HG03095 (cell line): ENCODE data around the gene HIC1.

Experiments
- ATAC-seq: cut with Tn5 transposase; IDR thresholded peaks from one replicate; pipeline ENCODE4 v1.9.1; 2021; ENCODE audit warnings: moderate library complexity; ENCODE audit not compliant: unreplicated experiment

The HIC1 gene

DNA sequence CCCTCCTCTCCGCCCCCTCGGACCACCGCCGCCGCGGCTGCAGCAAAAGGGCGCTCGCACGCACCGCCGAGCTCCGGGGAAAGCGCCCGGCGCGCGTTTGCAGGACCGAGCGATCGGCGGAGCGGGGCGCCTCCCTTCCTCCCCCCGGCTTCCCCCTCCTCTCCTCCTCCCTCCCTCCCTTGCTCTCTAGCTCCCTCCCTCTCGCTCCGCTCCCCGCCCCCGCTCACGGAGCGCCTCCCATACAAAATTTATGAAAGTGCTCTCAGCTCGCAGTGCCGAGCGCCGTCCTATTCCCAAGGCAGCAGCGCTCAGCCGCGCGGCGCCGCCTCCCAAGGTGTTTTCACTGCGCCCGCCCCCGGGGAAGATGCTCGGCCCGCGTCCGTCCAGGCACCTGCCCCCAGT lies 29.7 kb upstream of the HIC1 start, which contains the start of gene RTN4RL1:
Gene RTN4RL1 (minus strand): TSS at position 115 of the 402 bp plus-strand sequence. CDS start 469 bp downstream, outside the sequence.
- no peak for ATAC-seq

DNA sequence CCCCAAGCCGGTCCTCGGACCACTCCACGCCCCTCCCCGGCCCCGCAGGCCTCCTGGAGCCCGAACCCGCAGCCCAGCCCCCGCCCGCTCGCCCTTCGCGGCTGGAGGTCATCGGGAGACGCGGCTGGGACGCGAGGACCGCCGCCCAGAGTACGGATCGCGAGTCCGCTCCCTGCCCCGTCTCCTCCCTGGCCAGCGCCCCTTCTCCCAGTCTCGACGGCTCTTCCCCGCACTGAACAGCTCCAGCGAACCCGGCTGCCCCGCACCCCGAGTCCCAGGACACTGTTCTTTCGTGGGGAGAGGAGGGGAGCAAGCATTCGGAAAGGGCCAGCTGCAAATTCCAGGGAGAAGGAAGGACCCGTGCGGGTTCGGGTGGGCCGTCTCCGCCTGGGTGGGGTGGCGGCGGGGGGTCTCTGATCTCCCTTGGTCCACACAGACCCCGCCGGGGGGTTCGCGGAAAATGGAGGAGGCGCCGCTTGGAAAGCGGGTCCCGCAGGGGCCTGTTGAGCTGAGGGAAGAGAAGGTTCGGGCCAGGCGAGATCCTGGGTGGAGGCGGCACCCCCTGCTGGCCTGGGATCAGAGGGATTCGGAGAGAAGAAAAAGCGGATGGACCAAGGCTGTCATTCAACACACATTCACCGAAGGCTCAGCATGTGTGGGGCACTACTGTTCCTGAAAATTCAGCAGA lies 29.1 kb upstream of the HIC1 start:
- no peak for ATAC-seq

DNA sequence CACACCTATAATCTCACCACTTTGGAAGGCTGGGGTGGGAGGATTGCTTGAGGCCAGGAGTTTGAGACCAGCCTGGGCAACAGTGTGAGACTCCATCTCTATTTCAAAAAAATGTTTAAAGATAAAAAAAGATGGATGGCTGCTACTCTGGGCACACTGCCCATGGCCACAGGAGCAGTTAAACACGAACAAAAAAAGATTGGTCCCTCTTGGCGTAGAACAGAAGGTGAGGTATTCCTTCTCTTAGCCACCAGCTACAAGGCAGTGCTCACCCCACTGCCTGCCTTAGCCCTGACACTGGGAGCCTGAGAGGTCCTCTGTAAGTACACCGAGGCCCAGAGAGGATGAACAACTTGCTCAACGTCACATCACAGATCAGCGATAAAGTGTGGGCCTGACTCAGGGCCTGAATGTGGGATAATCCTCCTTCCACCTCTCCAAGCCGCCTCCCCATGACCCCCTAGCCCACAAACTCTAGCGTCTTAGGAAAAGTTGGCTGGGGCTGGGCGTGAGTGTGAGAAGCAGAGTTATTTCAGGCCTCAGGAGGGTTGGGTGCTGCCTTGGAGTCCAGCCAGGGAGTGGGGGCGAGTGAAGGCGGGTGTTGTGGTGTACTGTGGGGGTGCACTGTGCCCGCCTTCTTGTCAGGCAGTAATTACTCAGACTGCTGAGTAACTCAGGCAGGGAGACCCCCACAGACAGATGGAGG lies 27.2 kb upstream of the HIC1 start:
- no peak for ATAC-seq

DNA sequence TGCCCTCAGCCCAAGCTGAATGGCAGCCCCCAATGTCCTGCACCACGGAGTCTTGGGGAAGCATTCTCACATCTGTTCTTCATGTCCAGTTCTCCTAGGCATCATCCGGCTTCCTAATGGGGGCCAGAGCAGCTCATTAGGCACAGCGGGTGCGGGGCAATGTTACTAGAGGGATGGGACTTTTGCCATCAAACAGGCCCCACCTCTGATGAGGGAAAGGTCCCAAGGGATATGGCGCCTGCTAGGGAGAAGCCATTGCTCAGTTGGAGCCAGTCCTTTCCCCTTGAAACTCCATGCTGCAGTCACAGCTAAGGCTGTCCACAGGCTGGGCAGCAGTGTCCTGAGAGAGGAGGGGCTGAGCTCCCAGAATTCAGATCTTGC lies 26.7 kb upstream of the HIC1 start:
- no peak for ATAC-seq

DNA sequence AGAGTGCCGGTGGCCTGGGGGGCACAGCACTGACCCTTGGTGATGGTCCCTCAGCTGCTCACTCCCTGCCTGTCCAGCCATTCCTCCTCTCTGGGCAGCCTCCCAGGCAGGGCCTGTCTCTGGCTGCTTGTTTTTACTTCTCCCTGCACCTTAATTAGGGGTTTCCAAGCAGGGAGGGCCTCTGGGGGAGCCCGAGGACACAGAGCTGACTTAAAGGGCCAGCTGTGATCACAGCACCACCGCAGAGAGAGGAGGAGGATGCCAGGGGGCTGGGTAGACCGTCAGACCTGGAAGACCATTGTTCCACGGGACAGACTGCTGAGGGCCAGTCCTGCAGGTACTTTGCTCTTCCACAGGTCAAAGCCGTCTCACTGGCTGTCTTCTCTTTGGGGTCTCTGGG lies 26.2 kb upstream of the HIC1 start:
- no peak for ATAC-seq

DNA sequence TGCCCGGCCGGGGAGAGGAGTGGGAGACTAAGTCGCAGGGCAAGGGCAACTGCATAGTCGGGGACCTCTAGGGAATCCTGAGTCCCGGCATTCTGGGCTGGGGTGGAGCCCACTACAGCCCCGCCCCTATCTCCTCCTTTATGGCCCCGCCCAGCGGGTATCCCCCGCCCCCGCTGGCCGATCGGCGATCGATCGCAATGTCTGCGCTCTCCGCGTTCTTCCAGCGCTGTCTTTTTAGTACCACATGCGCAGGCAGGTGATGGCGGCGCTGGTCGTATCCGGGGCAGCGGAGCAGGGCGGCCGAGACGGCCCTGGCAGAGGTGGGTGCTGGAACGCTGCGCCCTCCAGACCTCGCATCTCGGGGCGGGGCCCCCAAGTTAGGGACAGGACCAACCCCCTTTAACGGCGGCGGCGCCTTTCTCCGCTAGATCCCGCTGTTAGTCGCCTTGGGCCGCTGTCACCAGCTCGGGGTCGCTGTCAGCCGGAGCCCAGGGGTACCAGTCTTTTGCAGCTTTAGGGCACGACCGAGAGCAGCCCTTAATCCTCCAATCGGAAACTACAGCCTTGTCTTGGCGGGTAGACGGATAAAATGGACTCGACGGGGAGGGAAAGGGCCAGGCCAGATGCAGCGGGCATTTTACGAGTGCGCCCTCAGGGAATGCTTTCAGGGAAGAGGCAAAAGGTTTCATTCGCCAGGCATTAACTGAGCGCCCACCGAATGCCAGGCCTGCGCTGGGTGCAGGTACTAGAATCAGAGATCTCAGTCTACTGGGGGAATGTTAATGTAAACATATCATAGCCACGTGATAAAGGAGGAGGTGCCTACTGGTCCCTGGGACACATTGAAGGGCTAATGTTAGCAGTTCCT lies 24.8 kb upstream of the HIC1 start, which contains the start of gene DPH1:
Gene DPH1 (plus strand): TSS at position 243 of the 868 bp plus-strand sequence. CDS start 17 bp downstream, at position 260.
- peak; percentile 59 for ATAC-seq

DNA sequence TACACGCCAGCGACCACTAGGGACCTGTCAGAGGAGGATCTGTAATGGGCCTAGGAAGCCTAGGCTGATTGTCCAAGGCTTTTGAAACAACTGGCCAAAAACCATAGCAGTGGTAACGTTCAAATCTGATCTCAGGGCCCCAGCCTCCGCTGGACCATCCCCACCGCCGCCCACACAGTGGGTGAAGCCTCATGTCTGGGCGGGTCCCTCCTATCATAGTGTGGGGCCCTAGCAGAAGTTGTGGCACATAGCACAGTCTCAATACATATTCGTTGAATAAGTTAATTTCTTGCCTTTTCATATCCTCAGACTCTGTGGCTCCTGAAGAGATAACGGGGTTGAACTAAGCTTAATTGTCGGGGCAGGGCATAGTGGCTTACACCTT lies 24.1 kb upstream of the HIC1 start:
- ATAC-seq, result no peak

DNA sequence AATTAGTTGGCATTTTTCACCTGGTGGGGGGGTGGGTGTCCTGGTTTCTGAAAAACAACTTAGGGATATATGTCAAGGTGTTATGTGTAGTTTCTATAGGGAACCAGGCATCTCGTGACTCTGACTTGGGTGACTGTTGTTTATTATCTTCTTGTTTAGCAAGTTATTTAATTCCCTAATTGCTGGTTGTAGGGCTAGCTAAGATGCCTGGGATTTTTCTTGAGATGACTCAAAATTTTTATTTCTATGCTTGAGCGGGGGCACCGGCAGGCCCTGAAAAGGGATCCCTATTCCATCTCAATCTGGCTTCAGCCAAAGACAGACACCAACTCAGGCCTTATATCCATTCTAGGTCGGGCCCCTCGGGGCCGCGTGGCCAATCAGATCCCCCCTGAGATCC lies 21.8 kb upstream of the HIC1 start:
- no peak for ATAC-seq

DNA sequence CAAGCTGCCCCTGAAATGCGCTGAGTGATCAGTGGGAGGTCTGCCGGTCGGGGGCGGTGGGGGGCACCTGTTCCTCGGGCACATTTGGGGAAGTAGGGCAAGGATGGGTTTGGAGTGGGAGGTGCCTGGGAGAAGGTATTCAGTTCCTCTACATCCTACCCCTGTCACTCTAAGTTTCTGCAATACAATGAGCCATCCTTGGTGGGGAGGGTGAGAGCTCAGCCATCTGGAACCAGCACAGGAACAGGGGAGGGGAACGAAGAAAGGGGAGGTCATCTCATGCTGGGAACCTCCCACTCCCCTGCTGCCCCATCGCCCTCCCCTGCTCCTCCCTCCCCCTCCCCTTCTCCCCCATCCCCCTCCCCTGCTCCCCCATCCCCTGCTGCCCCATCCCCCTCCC lies 20.7 kb upstream of the HIC1 start:
- no peak for ATAC-seq

DNA sequence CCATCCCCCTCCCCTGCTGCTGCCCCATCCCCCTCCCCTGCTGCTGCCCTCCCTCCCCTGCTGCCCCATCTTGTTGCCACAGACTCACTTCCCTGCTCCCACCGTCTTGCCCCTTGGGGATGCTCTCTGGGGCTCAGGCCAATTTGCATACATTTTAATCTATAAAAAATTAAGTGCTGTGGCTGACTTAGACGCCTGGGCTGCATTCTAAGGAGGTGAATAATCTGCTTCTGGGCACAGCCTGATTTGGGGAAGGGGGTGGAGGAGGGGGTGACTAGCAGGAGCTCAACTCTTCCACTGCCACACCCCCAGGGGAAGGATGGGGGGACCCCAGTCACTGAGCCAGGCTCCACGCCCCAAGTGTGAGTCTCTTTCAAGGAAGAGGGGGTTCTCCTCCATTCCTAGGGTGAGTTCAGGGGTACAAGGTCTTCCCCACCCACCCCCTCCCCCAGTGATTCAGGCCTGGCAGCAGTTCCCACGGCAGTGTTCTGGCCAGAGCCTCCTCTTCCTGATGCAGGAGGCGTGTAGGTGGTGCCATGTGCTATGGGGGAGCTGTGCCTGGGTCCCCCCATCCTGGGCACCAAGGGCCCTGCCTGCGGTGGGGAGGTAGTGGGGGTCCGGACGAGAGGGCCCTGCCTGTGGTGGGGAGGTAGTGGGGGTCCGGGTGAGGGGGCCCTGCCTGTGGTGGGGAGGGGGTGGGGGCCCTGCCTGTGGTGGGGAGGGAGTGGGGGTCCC lies 19.9 kb upstream of the HIC1 start:
- no peak for ATAC-seq

DNA sequence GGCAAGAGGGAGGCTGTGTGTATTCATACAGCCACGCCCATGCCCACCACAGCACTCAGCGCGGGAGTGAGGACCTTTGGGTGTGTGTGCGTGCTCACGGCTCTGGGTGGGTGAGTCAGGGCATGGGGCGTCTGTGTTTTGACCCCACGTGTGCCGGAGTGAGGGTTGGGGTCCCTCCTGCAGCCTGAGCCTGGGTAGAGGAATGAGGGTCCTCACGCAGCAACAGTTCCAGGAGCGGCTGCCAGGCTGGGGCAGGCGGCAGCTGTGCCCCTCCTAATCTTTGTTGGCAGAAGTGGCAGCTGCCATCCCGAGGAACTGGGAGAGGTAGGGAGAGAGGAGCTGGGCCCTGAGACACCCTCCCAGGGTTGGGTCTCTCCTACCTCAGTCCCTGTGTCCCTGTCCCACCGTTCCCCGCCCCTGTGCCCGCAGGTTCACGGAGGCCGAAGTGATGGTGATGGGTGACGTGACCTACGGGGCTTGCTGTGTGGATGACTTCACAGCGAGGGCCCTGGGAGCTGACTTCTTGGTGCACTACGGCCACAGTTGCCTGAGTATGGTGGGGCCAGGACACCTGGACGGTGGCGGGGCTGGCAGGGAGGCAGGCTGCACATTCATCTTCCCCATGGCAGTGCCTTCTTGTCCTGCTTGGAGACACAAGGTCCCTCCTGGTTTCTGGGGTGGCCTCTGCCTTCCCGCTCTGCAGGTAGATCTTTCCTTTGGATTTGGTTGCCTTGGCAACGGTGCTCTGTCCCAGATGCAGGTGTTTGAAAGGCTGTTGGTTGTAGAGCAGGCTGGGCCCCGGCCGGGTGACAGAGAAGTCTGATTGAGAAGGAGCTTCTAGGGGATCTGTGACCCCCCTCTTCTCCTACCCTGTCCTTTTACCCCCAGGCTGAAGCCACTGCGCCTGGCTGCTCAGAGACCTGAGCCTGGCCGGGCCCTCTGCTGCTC lies 19.1 kb upstream of the HIC1 start:
- no peak for ATAC-seq

DNA sequence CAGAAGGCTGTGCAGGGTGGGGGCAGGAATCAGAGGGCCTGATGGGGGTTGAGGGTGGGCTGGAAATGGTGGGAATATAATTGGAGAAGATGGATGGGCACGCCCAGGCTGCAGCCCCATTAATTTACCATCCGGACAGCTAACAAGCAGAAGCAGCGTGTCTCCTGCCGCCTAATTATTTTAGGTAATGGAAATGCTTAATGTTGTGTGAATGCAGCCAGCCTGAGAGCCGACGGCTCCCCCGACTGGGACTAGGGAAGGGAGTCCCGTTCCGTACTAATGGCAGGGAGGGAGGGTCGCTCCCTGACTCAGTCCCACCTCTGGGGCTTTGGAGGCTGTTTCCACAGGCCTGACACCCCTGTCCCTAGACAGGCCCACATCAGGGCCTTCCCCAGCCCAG lies 17.7 kb upstream of the HIC1 start:
- ATAC-seq, result no peak

DNA sequence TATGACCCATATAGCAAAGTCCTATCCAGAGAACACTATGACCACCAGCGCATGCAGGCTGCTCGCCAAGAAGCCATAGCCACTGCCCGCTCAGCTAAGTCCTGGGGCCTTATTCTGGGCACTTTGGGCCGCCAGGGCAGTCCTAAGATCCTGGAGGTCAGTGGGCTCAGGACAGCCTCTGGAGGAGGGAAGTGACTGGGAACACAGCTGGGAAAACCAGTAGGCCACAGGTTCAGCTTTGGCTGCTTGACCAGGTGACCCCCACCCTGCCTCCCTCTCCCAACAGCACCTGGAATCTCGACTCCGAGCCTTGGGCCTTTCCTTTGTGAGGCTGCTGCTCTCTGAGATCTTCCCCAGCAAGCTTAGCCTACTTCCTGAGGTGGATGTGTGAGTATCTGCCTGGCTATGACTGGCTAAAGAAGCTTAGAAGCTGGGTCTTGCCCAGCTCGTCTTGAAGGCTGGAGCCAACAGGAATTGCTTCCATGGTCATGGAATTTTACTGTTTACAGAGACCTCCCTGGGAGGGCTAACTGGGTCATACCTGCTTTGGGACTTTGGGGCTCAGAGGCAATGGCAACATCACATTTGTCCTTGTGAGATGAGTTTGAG lies 14.6 kb upstream of the HIC1 start:
- ATAC-seq, result no peak

DNA sequence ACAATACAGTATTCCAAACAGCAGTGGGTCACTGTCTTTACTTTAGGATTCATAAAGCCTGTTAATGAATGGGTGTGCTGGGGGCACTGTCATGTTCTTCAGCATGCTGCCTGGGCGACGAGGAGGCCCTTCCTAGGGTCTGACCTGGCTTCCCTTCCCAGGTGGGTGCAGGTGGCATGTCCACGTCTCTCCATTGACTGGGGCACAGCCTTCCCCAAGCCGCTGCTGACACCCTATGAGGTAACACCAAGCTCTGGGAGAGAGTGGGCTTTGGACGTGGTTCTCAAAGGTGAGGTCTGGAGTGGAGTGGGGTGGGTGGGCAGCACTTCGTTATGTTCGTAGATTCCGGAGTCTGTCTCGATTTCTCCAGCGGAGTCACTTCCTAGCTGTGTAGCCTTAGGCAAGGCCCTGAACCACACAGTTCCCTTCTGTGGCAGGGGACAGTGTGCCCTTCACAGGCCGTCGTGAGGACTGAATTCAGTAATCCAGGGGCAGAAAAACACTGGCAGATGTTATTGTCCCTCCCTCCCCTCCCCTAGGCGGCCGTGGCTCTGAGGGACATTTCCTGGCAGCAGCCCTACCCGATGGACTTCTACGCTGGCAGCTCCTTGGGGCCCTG lies 13.9 kb upstream of the HIC1 start:
- ATAC-seq, result no peak

DNA sequence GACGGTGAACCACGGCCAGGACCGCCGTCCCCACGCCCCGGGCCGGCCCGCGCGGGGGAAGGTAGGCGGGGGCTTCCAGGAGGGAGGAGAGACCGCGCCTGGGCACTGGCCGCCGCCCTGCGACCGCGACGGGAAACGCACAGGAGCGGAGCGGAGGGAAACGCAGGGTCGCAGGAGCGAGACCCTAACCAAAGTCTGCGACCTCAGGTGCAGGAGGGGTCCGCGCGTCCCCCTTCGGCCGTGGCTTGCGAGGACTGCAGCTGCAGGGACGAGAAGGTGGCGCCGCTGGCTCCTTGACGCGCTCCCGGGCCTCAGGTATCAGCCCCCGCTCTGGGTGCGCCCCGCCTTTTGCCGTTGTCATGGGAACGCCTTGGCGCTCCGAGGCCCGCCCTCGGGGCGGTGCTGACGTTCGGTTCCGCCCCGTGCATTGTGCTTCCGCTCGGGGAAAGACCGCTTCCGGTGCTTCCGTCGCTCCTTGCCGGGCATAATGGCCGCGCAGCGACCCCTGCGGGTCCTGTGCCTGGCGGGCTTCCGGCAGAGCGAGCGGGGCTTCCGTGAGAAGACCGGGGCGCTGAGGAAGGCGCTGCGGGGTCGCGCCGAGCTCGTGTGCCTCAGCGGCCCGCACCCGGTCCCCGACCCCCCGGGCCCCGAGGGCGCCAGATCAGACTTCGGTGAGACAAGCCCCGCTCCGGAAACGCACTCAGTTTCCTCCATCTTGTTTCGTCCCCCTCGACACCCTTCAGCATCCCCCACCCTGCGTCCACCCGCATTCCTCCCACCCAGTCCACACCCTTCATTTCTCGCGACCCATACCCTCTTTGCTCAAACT lies 13.1 kb upstream of the HIC1 start, which contains the start of gene OVCA2:
Gene OVCA2 (plus strand): TSS at position 462 of the 829 bp plus-strand sequence. CDS start 26 bp downstream, at position 488.
- ATAC-seq, result peak; percentile 86

DNA sequence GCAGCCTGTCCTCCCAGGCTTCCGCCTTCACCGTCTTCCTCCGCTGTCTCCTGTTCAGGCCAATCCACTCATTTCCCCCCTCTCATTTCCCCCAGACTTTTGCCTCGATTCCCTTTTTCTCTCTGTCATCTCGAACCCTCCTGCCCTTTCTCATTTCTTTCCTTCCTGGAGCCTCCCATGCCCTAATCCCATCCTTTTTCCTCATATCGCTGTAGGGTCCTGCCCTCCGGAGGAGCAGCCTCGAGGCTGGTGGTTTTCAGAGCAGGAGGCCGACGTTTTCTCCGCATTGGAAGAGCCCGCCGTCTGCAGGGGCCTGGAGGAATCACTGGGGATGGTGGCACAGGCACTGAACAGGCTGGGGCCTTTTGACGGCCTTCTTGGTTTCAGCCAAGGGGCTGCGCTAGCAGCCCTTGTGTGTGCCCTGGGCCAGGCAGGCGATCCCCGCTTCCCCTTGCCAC lies 12.5 kb upstream of the HIC1 start:
- ATAC-seq, result no peak

DNA sequence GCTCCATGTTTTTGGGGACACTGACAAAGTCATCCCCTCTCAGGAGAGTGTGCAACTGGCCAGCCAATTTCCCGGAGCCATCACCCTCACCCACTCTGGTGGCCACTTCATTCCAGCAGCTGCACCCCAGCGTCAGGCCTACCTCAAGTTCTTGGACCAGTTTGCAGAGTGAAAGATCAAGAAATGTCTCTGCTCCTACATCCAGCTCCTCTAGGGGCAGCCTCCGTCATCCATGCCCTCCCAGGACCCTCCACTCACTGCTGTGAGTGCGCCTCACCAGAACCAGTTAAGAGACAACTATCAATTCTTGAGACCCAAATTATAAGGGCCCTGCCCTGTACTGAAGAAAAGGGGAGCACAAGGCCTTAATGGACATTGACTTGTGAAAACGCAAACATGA lies 12.0 kb upstream of the HIC1 start:
- ATAC-seq, result no peak

DNA sequence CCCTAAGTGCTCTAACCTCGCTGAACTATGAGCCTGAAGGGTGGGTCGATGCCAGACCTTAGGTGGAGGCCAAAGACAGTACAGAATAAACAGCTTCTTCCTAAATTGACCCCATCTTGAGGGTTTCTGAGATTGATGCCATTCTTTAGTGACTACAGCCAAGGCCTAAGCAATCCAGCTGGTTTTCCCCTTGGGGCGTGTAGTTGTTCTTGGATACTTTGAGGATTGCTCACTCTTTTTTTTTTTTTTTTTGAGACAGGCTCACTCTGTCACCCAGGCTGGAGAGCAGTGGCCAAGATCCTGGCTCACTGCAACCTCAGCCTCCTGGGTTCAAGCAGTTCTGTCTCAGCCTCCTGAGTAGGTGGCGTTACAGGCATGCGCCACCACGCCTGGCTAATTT lies 11.1 kb upstream of the HIC1 start:
- no peak for ATAC-seq
